ENCODE data around the gene TNIK. TPM values are rescaled to one million over a fixed set of nuclear protein-coding genes. Genes with fewer than 3 reads are reported as not detected.

TNIK gene
- total and polyA plus RNA-seq, 2 experiments from 2014 or later = 14.6 to 34.3 TPM

- Mint-ChIP-seq H3K27ac (no peak overlapping the region), H3K36me3 (ENCODE audit: low read depth) (no peaks in the 10 kb centered on the region), H3K27me3 (ENCODE audit: insufficient read depth, low read depth, poor library complexity) (no peaks in the 10 kb centered on the region), H3K9me3 (no peaks in the 10 kb centered on the region), H3K4me3 (no peak overlapping the region), H3K4me1 (no peaks in the 10 kb centered on the region)
- no peak for DNase-seq (ENCODE audit: low spot score)
- Histone ChIP-seq H2AFZ (no peak overlapping the region), H3K27ac (ENCODE audit: low read depth) (no peak overlapping the region), H3K27me3 (ENCODE audit: insufficient read depth) (no peaks in the 10 kb centered on the region), H4K20me1 (replicated peaks; ENCODE audit: insufficient read depth) (no peaks in the 10 kb centered on the region), H3K9me2 (ENCODE audit: insufficient read depth) (no peaks in the 10 kb centered on the region), H3K4me3 (no peak overlapping the region), H3F3A (replicated peaks; ENCODE audit: low read depth) (no peaks in the 10 kb centered on the region), H3K79me2 (replicated peaks; ENCODE audit: insufficient read depth) (no peaks in the 10 kb centered on the region), H3K4me2 (no peak overlapping the region), H3K4me1 (ENCODE audit: insufficient read depth) (no peaks in the 10 kb centered on the region), H3K36me3 (ENCODE audit: insufficient read depth) (no peaks in the 10 kb centered on the region)
- TF ChIP-seq EZH2 (IDR thresholded peaks at IDR 0.05; ENCODE audit: low read depth, unreplicated experiment) = no peak
- no peak for TF ChIP-seq CREB1 (CRISPR knock-in tag; IDR thresholded peaks at IDR 0.05; ENCODE audit: low read depth)
- no peak for TF ChIP-seq CTCF (conservative IDR thresholded peaks at IDR 0.05; ENCODE audit: low read depth in 2 of 2)
- no peak for ATAC-seq
Observed at GRCh38 chr3:171021377-171021776, 438.8 kb downstream of the TNIK start.

DNA sequence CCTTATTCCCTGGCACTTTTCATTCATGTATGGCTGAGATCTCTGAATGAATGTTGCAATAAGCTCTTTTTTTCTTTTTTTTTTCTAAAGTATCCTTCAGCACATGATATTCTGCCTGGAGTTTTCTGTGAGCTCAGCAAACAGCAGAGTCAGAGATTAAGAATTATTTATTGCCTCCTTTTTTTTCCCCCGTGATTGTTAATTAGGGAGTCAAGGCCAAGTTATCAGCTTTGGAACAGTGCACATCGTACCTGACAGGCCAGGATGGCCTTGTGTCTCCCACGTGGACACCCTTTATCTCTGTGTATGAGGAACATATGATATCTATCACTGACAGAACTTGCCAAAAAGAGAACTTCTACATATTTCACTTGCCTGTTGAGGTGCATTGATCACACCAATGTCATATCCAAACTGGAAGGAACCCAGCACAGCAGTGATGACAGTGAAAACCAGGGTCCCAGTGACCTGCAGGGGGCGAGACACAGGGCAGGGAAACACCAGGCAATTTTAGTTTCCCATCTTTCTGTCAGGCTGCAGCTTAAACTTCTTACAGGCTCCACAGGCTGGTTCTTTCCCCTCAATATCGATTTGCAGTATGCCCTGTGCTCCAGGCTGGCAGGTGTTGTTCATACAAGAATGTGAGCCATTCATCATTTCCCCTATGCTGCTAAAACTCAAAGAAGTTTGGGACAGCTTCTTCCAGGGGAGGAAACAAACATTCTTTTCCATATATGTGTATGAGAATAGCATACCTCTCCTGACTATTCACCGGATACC, 441.9 kb downstream of the TNIK start:
- Mint-ChIP-seq H3K36me3 (ENCODE audit: low read depth) (no peaks in the 10 kb centered on the region), H3K27me3 (ENCODE audit: insufficient read depth, low read depth, poor library complexity) (no peaks in the 10 kb centered on the region), H3K9me3 (no peaks in the 10 kb centered on the region), H3K4me3 (no peak overlapping the region), H3K27ac (no peak overlapping the region), H3K4me1 (no peaks in the 10 kb centered on the region)
- H3K9me2 ChIP-seq (ENCODE audit: insufficient read depth) = no peaks in the 10 kb centered on the region
- no peaks in the 10 kb centered on the region for H3F3A ChIP-seq (replicated peaks; ENCODE audit: low read depth)
- DNase-seq (ENCODE audit: low spot score) (peak; percentile 67), ATAC-seq (peak; percentile 74)
- no peaks in the 10 kb centered on the region for H3K79me2 ChIP-seq (replicated peaks; ENCODE audit: insufficient read depth)
- H3K36me3 ChIP-seq (ENCODE audit: insufficient read depth) = no peaks in the 10 kb centered on the region
- TF ChIP-seq POLR2AphosphoS5 (IDR thresholded peaks at IDR 0.05; ENCODE audit: low read depth) (no peak), CTCF (conservative IDR thresholded peaks at IDR 0.05; ENCODE audit: low read depth in 2 of 2) (peak; percentile 64 to 79)
- H4K20me1 ChIP-seq (replicated peaks; ENCODE audit: insufficient read depth) = no peaks in the 10 kb centered on the region
- no peak overlapping the region for H3K4me3 ChIP-seq
- no peaks in the 10 kb centered on the region for H3K27me3 ChIP-seq (ENCODE audit: insufficient read depth)
- H2AFZ ChIP-seq = no peak overlapping the region
- H3K27ac ChIP-seq (ENCODE audit: low read depth) = no peak overlapping the region
- no peak overlapping the region for H3K4me2 ChIP-seq
- no peaks in the 10 kb centered on the region for H3K4me1 ChIP-seq (ENCODE audit: insufficient read depth)
